Upper lobe of left lung (tissue), 4 donors: ENCODE results near the gene PSMC4.

Source experiments
- EP300 ChIP-seq, 4 donors: sonication (generic); formaldehyde crosslinking; IDR thresholded peaks; one replicate each; pipeline ENCODE4 v1.5.1; 2017; ENCODE audit warnings: antibody characterized with exemption in 4 of 4, control low read depth in 2 of 4
- POLR2AphosphoS5 ChIP-seq, 2 donors: sonication (generic); formaldehyde crosslinking; IDR thresholded peaks; one replicate each; pipeline ENCODE4 v1.5.1; 2017; ENCODE audit warnings: antibody characterized with exemption in 2 of 2
- TF ChIP-seq, protein P1 (sequence below), 6 experiments: fragments of 450-650 bp in 4 of 6; fragments of 200-600 bp in 2 of 6; sonication (generic) in 2 of 6; IDR thresholded peaks; one replicate each; pipeline ENCODE4 v1.5.1; 2016 to 2019; ENCODE audit warnings: antibody characterized with exemption in 6 of 6

DNA sequence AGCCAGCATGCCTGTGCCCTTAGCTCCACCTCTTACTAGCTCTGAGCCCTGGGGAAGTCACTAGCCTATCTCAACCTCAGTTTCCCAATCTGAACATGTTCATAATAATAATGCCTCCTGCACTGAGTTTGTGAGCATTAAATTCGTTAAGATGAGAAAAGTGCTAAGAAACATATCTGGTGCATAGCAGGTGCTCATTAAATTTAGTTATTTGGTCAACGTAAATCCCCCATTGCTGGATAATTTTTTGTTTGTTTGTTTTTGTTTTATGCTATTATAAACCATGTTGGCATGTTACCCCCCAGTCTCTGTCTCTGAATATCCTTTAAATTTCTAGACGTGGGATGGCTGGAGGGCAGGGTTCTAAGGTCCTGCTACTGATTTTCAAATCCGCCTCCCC lies 47.1 kb upstream of the PSMC4 start:
- TF ChIP-seq, protein P1, sequence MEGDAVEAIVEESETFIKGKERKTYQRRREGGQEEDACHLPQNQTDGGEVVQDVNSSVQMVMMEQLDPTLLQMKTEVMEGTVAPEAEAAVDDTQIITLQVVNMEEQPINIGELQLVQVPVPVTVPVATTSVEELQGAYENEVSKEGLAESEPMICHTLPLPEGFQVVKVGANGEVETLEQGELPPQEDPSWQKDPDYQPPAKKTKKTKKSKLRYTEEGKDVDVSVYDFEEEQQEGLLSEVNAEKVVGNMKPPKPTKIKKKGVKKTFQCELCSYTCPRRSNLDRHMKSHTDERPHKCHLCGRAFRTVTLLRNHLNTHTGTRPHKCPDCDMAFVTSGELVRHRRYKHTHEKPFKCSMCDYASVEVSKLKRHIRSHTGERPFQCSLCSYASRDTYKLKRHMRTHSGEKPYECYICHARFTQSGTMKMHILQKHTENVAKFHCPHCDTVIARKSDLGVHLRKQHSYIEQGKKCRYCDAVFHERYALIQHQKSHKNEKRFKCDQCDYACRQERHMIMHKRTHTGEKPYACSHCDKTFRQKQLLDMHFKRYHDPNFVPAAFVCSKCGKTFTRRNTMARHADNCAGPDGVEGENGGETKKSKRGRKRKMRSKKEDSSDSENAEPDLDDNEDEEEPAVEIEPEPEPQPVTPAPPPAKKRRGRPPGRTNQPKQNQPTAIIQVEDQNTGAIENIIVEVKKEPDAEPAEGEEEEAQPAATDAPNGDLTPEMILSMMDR (IDR thresholded peaks at IDR 0.05): no peak
- no peak for TF ChIP-seq POLR2AphosphoS5 (IDR thresholded peaks at IDR 0.05)
- TF ChIP-seq EP300 (IDR thresholded peaks at IDR 0.05): no peak
